Measurements from ENCODE around the gene TRIB2.

TRIB2 gene

GRCh38 chr2:12700989-12701388 is 15.7 kb upstream of the TRIB2 start:
- DNase-seq (ENCODE audit: low read depth), result no peak

GRCh38 chr2:12701786-12702167 is 15.0 kb upstream of the TRIB2 start:
- DNase-seq (ENCODE audit: low read depth), result no peak

- DNase-seq (ENCODE audit: low read depth), result peak; percentile 47
Observed at GRCh38 chr2:12702168-12703121, 14.3 kb upstream of the TRIB2 start.

- no peak for DNase-seq (ENCODE audit: low read depth)
Observed at GRCh38 chr2:12704378-12704777, 12.4 kb upstream of the TRIB2 start.

GRCh38 chr2:12705230-12705629 is 11.5 kb upstream of the TRIB2 start:
- DNase-seq (ENCODE audit: low read depth), result no peak

GRCh38 chr2:12705742-12706141 is 11.0 kb upstream of the TRIB2 start:
- DNase-seq (ENCODE audit: low read depth), result no peak

- DNase-seq (ENCODE audit: low read depth), result no peak
Observed at GRCh38 chr2:12708508-12709206, 8.1 kb upstream of the TRIB2 start.

- DNase-seq (ENCODE audit: low read depth), result no peak
Observed at GRCh38 chr2:12709207-12709522, 7.6 kb upstream of the TRIB2 start.

- no peak for DNase-seq (ENCODE audit: low read depth)
Observed at GRCh38 chr2:12710301-12710700, 6.4 kb upstream of the TRIB2 start.

GRCh38 chr2:12711339-12711738 is 5.4 kb upstream of the TRIB2 start:
- DNase-seq (ENCODE audit: low read depth), result no peak

GRCh38 chr2:12712881-12713280 is 3.9 kb upstream of the TRIB2 start:
- no peak for DNase-seq (ENCODE audit: low read depth)

GRCh38 chr2:12714391-12715221 is 2.1 kb upstream of the TRIB2 start:
- no peak for DNase-seq (ENCODE audit: low read depth)

- no peak for DNase-seq (ENCODE audit: low read depth)
Observed at GRCh38 chr2:12715258-12716031, 1.3 kb upstream of the TRIB2 start.

GRCh38 chr2:12716032-12716281 is 779 bp upstream of the TRIB2 start:
- DNase-seq (ENCODE audit: low read depth), result peak; percentile 82

- peak; percentile 48 for DNase-seq (ENCODE audit: low read depth)
Observed at GRCh38 chr2:12717191-12718014, 667 bp downstream of the TRIB2 start.

- DNase-seq (ENCODE audit: low read depth), result no peak
Observed at GRCh38 chr2:12718015-12718671, 1.4 kb downstream of the TRIB2 start.

- peak; percentile 28 for DNase-seq (ENCODE audit: low read depth)
Observed at GRCh38 chr2:12718711-12719399, 2.1 kb downstream of the TRIB2 start.

GRCh38 chr2:12719400-12720277 is 2.9 kb downstream of the TRIB2 start:
- DNase-seq (ENCODE audit: low read depth), result no peak

- no peak for DNase-seq (ENCODE audit: low read depth)
Observed at GRCh38 chr2:12720278-12720620, 3.5 kb downstream of the TRIB2 start.

Measured in stimulated activated CD4-positive, alpha-beta T cell treated with anti-CD3 and anti-CD28 coated beads, Interleukin-2, amount 100 ng/mL, for 4 hours (primary cell).